Fibroblast of lung (primary cell): Measurements from ENCODE around the gene GRPEL2.

Experiments used
- EZH2 ChIP-seq: IDR thresholded peaks from 2 replicates; pipeline ENCODE4 v1.5.1; 2012; ENCODE audit warnings: low read length, control low read depth, mild to moderate bottlenecking; ENCODE audit errors: missing control alignments
- TF ChIP-seq, protein P1 (sequence below), 2 donors: IDR thresholded peaks in 1 of 2; conservative IDR thresholded peaks in 1 of 2; 1 replicate in 1 of 2; 2 replicates in 1 of 2; pipeline ENCODE4 v1.5.1; 2011 to 2012; ENCODE audit warnings: low read length in 2 of 2, control low read depth in 1 of 2, inconsistent platforms in 1 of 2, low read depth in 1 of 2, mild to moderate bottlenecking in 1 of 2

DNA sequence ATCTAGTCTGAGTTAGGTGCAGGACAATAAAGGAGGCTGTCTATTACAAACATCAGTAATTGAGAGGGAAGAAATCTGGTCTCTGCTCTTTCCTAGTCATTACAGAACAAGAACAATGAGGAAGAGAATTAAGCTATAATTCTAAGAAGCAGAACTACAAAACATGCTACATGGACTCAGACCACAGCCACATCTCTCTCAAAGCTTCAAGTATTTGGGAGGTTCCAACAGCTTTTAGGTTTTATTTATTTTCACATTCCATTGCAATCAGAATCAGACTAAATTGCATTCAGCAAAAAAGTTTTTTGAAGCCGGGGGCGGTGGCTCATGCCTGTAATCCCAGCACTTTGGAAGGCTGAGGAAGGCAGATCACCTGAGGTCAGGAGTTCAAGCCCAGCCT lies 1.1 kb upstream of the GRPEL2 start:
- TF ChIP-seq, protein P1, sequence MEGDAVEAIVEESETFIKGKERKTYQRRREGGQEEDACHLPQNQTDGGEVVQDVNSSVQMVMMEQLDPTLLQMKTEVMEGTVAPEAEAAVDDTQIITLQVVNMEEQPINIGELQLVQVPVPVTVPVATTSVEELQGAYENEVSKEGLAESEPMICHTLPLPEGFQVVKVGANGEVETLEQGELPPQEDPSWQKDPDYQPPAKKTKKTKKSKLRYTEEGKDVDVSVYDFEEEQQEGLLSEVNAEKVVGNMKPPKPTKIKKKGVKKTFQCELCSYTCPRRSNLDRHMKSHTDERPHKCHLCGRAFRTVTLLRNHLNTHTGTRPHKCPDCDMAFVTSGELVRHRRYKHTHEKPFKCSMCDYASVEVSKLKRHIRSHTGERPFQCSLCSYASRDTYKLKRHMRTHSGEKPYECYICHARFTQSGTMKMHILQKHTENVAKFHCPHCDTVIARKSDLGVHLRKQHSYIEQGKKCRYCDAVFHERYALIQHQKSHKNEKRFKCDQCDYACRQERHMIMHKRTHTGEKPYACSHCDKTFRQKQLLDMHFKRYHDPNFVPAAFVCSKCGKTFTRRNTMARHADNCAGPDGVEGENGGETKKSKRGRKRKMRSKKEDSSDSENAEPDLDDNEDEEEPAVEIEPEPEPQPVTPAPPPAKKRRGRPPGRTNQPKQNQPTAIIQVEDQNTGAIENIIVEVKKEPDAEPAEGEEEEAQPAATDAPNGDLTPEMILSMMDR (conservative IDR thresholded peaks at IDR 0.05 in 1 of 2, IDR thresholded peaks at IDR 0.05 in 1 of 2; ENCODE audit: low read depth in 1 of 2, low read length in 2 of 2) = no peak
- no peak for TF ChIP-seq EZH2
